Vagina (tissue), 2 donors: ENCODE results near the gene MSRB1. TPM values are rescaled to one million over a fixed set of nuclear protein-coding genes. Genes with fewer than 3 reads are reported as not detected.
A peak's percentile ranks its signal among the peaks of the same experiment; 100 is the strongest.
"Not testable (repeated sequence)": the region's sequence is repeated elsewhere in the genome, so short reads cannot be mapped to it uniquely, and the experiment has no call there.

ENCODE experiments used
- DNase-seq, 2 donors: peaks; one replicate each; pipeline ENCODE4 v3.0.0-alpha.2; 2017; ENCODE audit errors: extremely low spot score in 2 of 2
- H3K27ac ChIP-seq: fragments of 200-600 bp; sonication (generic); one replicate; pipeline ENCODE4 v1.5.1; 2019
- H3K27me3 ChIP-seq: fragments of 200-600 bp; sonication (generic); one replicate; pipeline ENCODE4 v1.5.1; 2019
- H3K36me3 ChIP-seq, 2 donors: fragments of 200-600 bp; sonication (generic); one replicate each; pipeline ENCODE4 v1.5.1; 2017 to 2019
- H3K4me1 ChIP-seq: fragments of 200-600 bp; sonication (generic); one replicate; pipeline ENCODE4 v1.5.1; 2019
- H3K4me3 ChIP-seq, 2 donors: fragments of 200-600 bp; sonication (generic); 1 replicate in 1 of 2; 2 replicates in 1 of 2; pipeline ENCODE4 v1.5.1; 2016 to 2019
- H3K9me3 ChIP-seq: fragments of 200-600 bp; sonication (generic); one replicate; pipeline ENCODE4 v1.5.1; 2019
- POLR2A ChIP-seq, 2 donors: fragments of 450-650 bp; IDR thresholded peaks; one replicate each; pipeline ENCODE4 v1.6.1; 2017; ENCODE audit warnings: antibody characterized with exemption in 2 of 2, mild to moderate bottlenecking in 2 of 2, moderate library complexity in 2 of 2
- POLR2AphosphoS5 ChIP-seq, 2 donors: sonication (generic); formaldehyde crosslinking; IDR thresholded peaks; one replicate each; pipeline ENCODE4 v1.9.0; 2017; ENCODE audit warnings: antibody characterized with exemption in 2 of 2, mild to moderate bottlenecking in 2 of 2, low read depth in 1 of 2; ENCODE audit not compliant: insufficient read depth in 1 of 2
- intact Hi-C: fragments of 100-400 bp; cut with DNase I; formaldehyde crosslinking; loops from one replicate; pipeline ENCODE4 v1.15.1; 2023
- total RNA-seq: library from RNA; depleted of rRNA; stranded (reverse); fragments of >200 nt; gene quantifications from one replicate; pipeline ENCODE4 v1.2.3, GENCODE V29; 2016
- TF ChIP-seq, protein P1 (sequence below), 3 experiments: fragments of 450-650 bp in 2 of 3; fragments of 200-600 bp in 1 of 3; sonication (generic) in 1 of 3; IDR thresholded peaks; one replicate each; pipeline ENCODE4 v1.5.1; 2017 to 2019; ENCODE audit warnings: antibody characterized with exemption in 3 of 3, mild to moderate bottlenecking in 2 of 3, moderate library complexity in 2 of 3

Gene MSRB1
- total RNA-seq, 1 donor from 2014 or later: 53.0 TPM

DNA sequence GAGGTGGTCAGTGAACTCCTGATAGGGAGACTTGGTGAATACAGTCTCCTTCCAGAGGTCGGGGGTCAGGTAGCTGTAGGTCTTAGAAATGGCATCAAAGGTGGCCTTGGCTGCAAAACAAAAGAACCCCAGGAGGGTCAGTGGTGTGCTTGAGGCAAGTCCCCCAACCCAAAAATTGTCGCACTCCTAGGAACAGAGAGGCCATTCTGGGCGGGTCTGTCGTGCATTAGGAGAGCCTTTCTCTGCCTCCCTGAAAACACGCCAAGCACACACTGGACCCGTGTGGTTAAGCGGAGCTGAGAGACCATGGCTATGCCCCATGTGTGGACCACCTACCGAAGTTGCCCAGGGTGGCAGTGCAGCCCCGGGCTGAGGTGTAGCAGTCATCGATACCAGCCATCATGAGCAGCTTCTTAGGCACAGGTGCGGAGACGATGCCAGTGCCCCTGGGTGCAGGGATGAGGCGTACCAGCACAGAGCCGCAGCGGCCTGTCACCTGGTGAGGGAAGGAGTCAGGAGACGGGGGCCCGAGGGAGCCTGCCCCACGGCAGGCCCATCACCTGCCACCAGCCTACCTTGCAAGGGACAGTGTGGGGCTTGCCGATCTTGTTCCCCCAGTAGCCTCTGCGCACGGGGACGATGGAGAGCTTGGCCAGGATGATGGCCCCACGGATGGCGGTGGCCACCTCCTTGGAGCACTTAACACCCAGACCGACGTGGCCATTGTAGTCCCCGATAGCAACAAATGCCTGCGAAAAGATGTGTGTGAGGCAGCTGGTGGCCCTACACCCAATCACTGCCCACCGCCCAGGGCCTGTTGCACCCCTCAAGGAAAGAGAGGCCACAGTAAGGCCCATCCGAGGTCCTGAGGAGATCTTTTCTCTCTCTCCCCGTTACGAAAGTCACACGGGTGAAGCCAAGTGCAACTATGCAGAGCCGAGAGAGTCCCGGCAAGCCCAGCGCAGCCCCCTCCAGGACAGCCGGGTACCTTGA lies 19.5 kb upstream of the MSRB1 start:
- intact Hi-C loops, H3K27me3 ChIP-seq, DNase-seq, H3K9me3 ChIP-seq, H3K27ac ChIP-seq: not testable (repeated sequence)
- peaks cover 52% of the 10 kb centered on the region for H3K4me1 ChIP-seq
- peaks cover 0 to 31% of the 10 kb centered on the region in 2 donors for H3K36me3 ChIP-seq
- peak overlapping the region in 1 of 2 donors; percentile 88 for H3K4me3 ChIP-seq
- TF ChIP-seq POLR2AphosphoS5 (IDR thresholded peaks at IDR 0.05; ENCODE audit: insufficient read depth in 1 of 2, low read depth in 1 of 2): peak in 1 of 2 donors; percentile 5

DNA sequence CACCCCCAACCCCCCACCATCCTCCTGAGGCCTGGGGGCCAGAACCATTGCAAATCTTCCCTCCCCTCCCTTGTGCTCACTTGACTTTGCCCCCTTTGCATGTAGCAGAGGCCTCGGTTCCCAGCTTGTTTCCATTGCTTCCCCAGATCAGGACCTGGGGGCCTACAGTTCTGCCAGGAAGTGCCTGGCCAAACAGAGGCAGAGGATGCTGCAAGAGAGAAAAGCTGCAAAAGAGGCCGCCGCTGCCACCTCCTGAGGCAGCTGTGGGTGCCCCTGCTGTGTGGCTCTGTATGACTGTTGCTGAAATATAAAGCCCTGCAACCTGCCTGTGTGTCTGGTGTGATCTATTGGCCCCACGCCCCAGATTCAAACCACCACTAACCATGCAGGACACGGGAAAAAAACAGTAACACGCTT lies 18.7 kb upstream of the MSRB1 start:
- intact Hi-C loops: no loop called here
- H3K4me3 ChIP-seq: no peak overlapping the region
- H3K27me3 ChIP-seq: no peaks in the 10 kb centered on the region
- no peak overlapping the region for H3K27ac ChIP-seq
- no peak for TF ChIP-seq POLR2AphosphoS5 (IDR thresholded peaks at IDR 0.05; ENCODE audit: insufficient read depth in 1 of 2, low read depth in 1 of 2)
- TF ChIP-seq POLR2A (IDR thresholded peaks at IDR 0.05): no peak
- TF ChIP-seq, protein P1, sequence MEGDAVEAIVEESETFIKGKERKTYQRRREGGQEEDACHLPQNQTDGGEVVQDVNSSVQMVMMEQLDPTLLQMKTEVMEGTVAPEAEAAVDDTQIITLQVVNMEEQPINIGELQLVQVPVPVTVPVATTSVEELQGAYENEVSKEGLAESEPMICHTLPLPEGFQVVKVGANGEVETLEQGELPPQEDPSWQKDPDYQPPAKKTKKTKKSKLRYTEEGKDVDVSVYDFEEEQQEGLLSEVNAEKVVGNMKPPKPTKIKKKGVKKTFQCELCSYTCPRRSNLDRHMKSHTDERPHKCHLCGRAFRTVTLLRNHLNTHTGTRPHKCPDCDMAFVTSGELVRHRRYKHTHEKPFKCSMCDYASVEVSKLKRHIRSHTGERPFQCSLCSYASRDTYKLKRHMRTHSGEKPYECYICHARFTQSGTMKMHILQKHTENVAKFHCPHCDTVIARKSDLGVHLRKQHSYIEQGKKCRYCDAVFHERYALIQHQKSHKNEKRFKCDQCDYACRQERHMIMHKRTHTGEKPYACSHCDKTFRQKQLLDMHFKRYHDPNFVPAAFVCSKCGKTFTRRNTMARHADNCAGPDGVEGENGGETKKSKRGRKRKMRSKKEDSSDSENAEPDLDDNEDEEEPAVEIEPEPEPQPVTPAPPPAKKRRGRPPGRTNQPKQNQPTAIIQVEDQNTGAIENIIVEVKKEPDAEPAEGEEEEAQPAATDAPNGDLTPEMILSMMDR (IDR thresholded peaks at IDR 0.05): no peak
- peaks cover 50% of the 10 kb centered on the region for H3K4me1 ChIP-seq
- no peaks in the 10 kb centered on the region for H3K9me3 ChIP-seq
- H3K36me3 ChIP-seq: peaks cover 0 to 31% of the 10 kb centered on the region in 2 donors
- no peak for DNase-seq

DNA sequence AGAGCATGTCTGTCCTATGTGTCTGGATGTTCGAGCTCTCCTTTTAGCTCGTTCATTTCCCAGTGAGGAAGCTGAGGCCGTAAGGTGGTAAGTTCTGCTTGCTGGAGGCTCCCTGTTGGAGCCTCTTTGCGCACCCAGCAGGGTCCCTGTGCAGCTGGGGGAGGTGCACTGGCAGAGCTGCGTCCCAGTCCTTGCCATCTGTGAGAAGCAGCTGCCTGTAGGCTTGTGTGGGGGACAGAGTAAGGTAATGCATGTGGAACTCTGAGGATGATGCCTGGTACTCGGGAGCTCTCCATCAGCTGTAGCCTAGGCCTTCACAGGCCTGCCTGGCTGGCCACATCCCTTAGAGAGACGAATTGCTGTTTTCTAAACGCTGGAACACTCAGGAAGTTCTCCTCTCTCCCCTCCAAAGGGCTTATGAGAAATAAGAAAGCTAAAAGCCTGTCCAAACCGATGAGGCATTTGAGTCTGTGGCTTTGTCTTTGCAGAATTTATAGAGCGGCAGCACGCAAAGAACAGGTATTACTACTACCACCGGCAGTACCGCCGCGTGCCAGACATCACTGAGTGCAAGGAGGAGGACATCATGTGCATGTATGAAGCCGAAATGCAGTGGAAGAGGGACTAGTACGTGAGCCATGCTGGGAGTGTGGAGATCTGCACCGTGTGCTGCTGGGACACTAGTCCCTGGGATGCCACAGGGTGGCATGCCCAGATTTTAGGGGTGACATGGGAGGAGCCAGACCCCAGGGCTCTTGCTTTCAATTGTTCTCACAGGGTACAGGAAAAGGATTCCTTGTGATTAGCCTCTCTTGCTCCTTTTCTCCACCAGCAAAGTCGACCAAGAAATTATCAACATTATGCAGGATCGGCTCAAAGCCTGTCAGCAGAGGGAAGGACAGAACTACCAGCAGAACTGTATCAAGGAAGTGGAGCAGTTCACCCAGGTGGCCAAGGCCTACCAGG lies 17.9 kb upstream of the MSRB1 start:
- Histone ChIP-seq H3K27me3 (no peaks in the 10 kb centered on the region), H3K4me1 (peaks cover 43% of the 10 kb centered on the region), H3K36me3 (peaks cover 0 to 31% of the 10 kb centered on the region in 2 donors), H3K27ac (no peak overlapping the region), H3K9me3 (no peaks in the 10 kb centered on the region), H3K4me3 (peak overlapping the region; percentile 73 to 81)
- intact Hi-C loops: no loop called here
- no peak for DNase-seq
- TF ChIP-seq POLR2AphosphoS5 (IDR thresholded peaks at IDR 0.05; ENCODE audit: insufficient read depth in 1 of 2, low read depth in 1 of 2) (no peak), POLR2A (IDR thresholded peaks at IDR 0.05) (no peak)
- TF ChIP-seq, protein P1 (IDR thresholded peaks at IDR 0.05): no peak

DNA sequence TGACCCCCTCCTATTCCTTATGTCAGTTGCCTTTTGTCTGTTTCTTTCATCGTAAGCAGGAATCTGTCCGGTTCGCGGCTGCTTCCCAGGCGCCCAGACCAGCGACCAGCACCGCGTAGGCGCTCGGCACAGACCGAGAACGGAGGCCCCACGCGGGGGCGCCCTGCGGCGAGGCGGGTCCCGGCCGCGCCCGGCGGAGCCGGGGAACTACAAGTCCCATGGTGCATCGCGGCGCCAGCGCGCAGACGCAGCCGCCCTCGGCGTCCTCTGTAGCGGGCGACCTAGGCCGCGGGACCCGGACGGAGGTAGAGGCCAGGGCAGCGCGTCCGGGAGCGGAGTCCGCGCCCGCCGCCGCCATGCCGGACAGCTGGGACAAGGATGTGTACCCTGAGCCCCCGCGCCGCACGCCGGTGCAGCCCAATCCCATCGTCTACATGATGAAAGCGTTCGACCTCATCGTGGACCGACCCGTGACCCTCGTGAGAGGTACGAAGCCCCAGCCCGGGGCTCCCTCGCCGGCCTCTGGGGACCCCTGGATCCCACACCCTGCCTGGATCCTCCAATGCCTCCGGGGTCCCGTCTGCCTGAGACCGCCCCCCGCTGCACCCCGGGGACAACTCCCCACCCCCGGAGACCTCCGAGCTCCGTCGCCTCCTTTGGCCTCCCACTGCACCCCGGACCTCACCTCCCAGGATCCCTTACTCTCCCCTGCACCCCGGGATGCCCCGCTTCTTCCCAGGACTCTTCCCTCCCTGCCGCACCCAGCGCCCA lies 16.5 kb upstream of the MSRB1 start, which contains the start of gene NDUFB10:
TSS of gene NDUFB10 (plus strand) at position 270 of the 771 bp plus-strand sequence. CDS start at position 357, 87 bp downstream.
- Histone ChIP-seq H3K27me3 (no peaks in the 10 kb centered on the region), H3K4me1 (peaks cover 34% of the 10 kb centered on the region), H3K9me3 (no peaks in the 10 kb centered on the region), H3K4me3 (peak within 1 kb of the TSS; percentile 73 to 81), H3K36me3 (peaks cover 0 to 31% of the 10 kb centered on the region in 2 donors), H3K27ac (peak within 1 kb of the TSS; percentile 79)
- intact Hi-C loops: no loop called here
- TF ChIP-seq, protein P1 (IDR thresholded peaks at IDR 0.05): peak in 2 of 3 experiments; percentile 63 to 65
- TF ChIP-seq POLR2A (IDR thresholded peaks at IDR 0.05) (peak in 1 of 2 donors; percentile 67), POLR2AphosphoS5 (IDR thresholded peaks at IDR 0.05; ENCODE audit: insufficient read depth in 1 of 2, low read depth in 1 of 2) (peak in 1 of 2 donors; percentile 85)
- no peak for DNase-seq
